Breast epithelium (tissue), 3 donors: ENCODE data around the gene ACER1.

ENCODE experiments used
- POLR2A ChIP-seq: fragments of 450-650 bp; IDR thresholded peaks from one replicate; pipeline ENCODE4 v1.6.1; 2016; ENCODE audit warnings: antibody characterized with exemption, mild to moderate bottlenecking, moderate library complexity
- TF ChIP-seq, protein P1 (sequence below), 3 donors: fragments of 450-650 bp; IDR thresholded peaks; one replicate each; pipeline ENCODE4 v1.5.1; 2016 to 2017; ENCODE audit warnings: antibody characterized with exemption in 3 of 3, mild to moderate bottlenecking in 3 of 3, moderate library complexity in 3 of 3

DNA sequence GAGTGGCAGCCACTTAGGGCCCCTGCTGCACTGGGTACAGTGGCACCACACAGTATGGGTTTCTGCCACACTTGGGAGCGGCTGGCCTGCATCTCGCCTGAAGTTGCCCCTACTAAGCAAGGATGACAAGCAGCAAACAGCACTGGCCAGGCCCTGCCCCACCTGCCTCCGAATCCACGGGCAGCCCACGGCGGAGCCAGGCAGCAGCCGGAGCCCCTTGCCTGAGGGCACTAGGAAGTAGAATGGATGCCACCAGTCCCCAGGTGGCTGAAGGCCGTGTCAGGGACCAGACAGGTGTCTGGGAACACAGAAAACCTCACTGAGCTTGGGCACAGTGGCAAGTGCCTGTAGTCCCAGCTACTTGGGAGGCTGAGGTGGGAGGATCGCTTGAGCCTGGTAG is 73.0 kb downstream of the ACER1 start:
- TF ChIP-seq, protein P1, sequence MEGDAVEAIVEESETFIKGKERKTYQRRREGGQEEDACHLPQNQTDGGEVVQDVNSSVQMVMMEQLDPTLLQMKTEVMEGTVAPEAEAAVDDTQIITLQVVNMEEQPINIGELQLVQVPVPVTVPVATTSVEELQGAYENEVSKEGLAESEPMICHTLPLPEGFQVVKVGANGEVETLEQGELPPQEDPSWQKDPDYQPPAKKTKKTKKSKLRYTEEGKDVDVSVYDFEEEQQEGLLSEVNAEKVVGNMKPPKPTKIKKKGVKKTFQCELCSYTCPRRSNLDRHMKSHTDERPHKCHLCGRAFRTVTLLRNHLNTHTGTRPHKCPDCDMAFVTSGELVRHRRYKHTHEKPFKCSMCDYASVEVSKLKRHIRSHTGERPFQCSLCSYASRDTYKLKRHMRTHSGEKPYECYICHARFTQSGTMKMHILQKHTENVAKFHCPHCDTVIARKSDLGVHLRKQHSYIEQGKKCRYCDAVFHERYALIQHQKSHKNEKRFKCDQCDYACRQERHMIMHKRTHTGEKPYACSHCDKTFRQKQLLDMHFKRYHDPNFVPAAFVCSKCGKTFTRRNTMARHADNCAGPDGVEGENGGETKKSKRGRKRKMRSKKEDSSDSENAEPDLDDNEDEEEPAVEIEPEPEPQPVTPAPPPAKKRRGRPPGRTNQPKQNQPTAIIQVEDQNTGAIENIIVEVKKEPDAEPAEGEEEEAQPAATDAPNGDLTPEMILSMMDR (IDR thresholded peaks at IDR 0.05): no peak
- TF ChIP-seq POLR2A: no peak
